ENCODE data around the gene DLG2.
"Not testable (repeated sequence)": the region's sequence is repeated elsewhere in the genome, so short reads cannot be mapped to it uniquely, and the experiment has no call there.

DLG2 gene

DNA sequence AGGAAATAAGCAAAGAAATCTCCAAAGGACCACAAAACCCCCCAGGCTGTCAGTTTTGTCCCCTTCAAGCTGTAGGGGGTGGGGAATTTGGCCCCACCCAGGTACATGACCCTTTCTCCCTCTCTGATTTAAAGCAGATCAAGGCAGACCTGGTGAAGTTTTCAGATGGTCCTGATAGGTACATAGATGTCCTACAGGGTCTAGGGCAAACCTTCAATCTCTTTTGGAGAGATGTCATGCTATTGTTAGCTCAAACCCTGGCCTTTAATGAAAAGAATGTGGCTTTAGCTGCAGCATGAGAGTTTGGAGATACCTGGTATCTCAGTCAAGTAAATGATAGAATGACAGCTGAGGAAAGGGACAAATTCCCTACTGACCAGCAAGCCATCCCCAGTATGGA is 18.5 kb downstream of the DLG2 start:
- H3K4me1 ChIP-seq (ENCODE audit: control insufficient read depth, insufficient read depth, low read length, poor library complexity, severe bottlenecking); H3K36me3 ChIP-seq (ENCODE audit: control insufficient read depth, insufficient read depth, low read length); H3K27me3 ChIP-seq (replicated peaks; ENCODE audit: control insufficient read depth, insufficient read depth, low read length, poor library complexity, severe bottlenecking); H3K9me3 ChIP-seq (ENCODE audit: control insufficient read depth, low read length); DNase-seq; H3K27ac ChIP-seq (ENCODE audit: insufficient read depth, low read length, poor library complexity, severe bottlenecking); H3K4me3 ChIP-seq (ENCODE audit: insufficient read depth, low read depth, low read length, poor library complexity, severe bottlenecking): not testable (repeated sequence)

DNA sequence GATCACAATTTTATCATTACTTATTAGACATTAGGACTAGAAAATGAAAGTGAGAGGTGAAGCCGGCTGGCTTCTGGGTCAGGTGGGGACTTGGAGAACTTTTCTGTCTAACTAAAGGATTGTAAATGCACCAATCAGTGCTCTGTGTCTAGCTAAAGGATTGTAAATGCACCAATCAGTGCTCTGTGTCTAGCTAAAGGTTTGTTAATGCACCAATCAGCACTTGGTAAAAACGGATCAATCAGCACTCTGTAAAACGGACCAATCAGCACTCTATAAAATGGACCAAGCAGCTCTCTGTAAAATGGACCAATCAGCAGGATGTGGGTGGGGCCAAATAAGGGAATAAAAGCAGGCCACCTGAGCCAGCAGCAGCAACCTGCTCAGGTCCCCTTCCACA is 20.9 kb downstream of the DLG2 start:
- H3K27ac ChIP-seq (ENCODE audit: insufficient read depth, low read length, poor library complexity, severe bottlenecking); H3K4me1 ChIP-seq (ENCODE audit: control insufficient read depth, insufficient read depth, low read length, poor library complexity, severe bottlenecking); H3K36me3 ChIP-seq (ENCODE audit: control insufficient read depth, insufficient read depth, low read length); H3K9me3 ChIP-seq (ENCODE audit: control insufficient read depth, low read length); H3K27me3 ChIP-seq (replicated peaks; ENCODE audit: control insufficient read depth, insufficient read depth, low read length, poor library complexity, severe bottlenecking); DNase-seq; H3K4me3 ChIP-seq (ENCODE audit: insufficient read depth, low read depth, low read length, poor library complexity, severe bottlenecking): not testable (repeated sequence)

DNA sequence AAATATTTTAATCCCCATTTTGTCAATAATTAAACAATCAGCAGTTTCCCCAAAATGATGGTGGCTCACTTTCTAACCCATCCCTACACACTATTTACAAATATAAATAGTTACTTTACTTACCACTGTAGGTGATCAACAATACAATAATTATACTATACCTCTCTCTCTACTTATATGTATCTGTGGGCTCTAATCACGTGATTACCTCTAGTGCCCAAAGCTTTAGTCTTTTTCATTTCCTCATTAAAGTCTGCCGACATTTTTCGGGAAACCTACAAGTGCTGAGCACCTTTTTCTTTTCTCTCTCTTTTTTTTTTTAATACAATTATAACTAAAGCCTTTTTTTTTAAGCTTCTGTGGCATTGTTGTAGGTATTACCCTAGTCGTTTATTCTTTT is 23.9 kb downstream of the DLG2 start:
- no peak for DNase-seq
- H3K4me1 ChIP-seq (ENCODE audit: control insufficient read depth, insufficient read depth, low read length, poor library complexity, severe bottlenecking) = no peaks in the 10 kb centered on the region
- H3K4me3 ChIP-seq (ENCODE audit: insufficient read depth, low read depth, low read length, poor library complexity, severe bottlenecking) = no peak overlapping the region
- H3K36me3 ChIP-seq (ENCODE audit: control insufficient read depth, insufficient read depth, low read length) = no peaks in the 10 kb centered on the region
- H3K9me3 ChIP-seq (ENCODE audit: control insufficient read depth, low read length) = no peaks in the 10 kb centered on the region
- no peaks in the 10 kb centered on the region for H3K27me3 ChIP-seq (replicated peaks; ENCODE audit: control insufficient read depth, insufficient read depth, low read length, poor library complexity, severe bottlenecking)
- H3K27ac ChIP-seq (ENCODE audit: insufficient read depth, low read length, poor library complexity, severe bottlenecking) = no peak overlapping the region

DNA sequence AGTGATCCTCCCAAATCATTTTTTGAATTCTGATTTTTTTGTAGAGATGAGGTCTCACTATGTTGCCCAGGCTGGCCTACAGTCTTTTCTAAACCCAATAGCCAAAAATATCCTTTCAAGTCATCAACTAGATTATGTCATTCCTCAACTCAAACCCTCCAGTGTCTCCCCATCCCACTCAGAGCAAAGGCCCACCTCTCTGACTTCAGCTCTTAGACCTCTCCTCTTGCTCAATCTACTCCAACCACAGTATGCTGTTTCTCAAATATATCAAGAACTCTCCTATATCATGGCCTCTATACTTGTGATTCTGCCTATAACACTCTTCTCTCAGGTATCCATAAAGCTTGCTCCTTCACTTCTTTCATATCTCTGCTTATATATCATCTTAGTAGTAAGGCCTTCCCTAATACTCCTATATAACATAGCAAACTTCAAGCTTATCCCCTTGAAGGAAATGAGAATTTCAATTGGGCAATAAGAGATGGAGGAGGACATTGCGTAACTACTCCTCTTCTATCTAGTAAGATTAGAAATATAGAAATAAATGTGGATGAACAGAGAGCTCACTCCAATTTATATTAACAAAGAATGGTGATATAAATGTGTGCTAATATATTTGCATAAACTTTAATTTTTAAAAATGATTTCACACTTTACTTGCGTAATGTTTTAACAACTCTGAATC is 24.5 kb downstream of the DLG2 start:
- no peak overlapping the region for H3K27ac ChIP-seq (ENCODE audit: insufficient read depth, low read length, poor library complexity, severe bottlenecking)
- no peak for DNase-seq
- no peaks in the 10 kb centered on the region for H3K36me3 ChIP-seq (ENCODE audit: control insufficient read depth, insufficient read depth, low read length)
- no peaks in the 10 kb centered on the region for H3K27me3 ChIP-seq (replicated peaks; ENCODE audit: control insufficient read depth, insufficient read depth, low read length, poor library complexity, severe bottlenecking)
- H3K4me3 ChIP-seq (ENCODE audit: insufficient read depth, low read depth, low read length, poor library complexity, severe bottlenecking) = no peak overlapping the region
- no peaks in the 10 kb centered on the region for H3K9me3 ChIP-seq (ENCODE audit: control insufficient read depth, low read length)
- no peaks in the 10 kb centered on the region for H3K4me1 ChIP-seq (ENCODE audit: control insufficient read depth, insufficient read depth, low read length, poor library complexity, severe bottlenecking)

DNA sequence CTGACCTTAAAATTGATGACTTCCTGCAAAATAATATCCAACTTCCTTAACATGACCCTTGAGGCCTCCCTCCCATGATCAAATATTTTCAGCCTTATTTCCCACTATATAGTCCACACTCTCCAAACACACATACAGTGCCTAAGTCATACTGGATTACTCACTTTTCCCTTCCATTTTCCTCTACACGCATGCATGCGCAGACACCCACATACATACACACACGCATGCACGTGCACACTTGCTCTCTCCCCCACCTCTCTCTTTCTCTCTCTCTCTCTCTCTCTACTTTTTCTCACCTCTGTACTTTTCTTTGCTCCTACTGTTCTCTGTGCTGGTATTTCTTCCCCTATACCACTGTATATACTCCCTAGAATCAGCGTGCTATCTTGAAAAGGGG is 28.1 kb downstream of the DLG2 start:
- no peak overlapping the region for H3K27ac ChIP-seq (ENCODE audit: insufficient read depth, low read length, poor library complexity, severe bottlenecking)
- H3K4me3 ChIP-seq (ENCODE audit: insufficient read depth, low read depth, low read length, poor library complexity, severe bottlenecking) = no peak overlapping the region
- H3K36me3 ChIP-seq (ENCODE audit: control insufficient read depth, insufficient read depth, low read length) = no peaks in the 10 kb centered on the region
- no peaks in the 10 kb centered on the region for H3K4me1 ChIP-seq (ENCODE audit: control insufficient read depth, insufficient read depth, low read length, poor library complexity, severe bottlenecking)
- DNase-seq = no peak
- no peaks in the 10 kb centered on the region for H3K27me3 ChIP-seq (replicated peaks; ENCODE audit: control insufficient read depth, insufficient read depth, low read length, poor library complexity, severe bottlenecking)
- H3K9me3 ChIP-seq (ENCODE audit: control insufficient read depth, low read length) = no peaks in the 10 kb centered on the region

DNA sequence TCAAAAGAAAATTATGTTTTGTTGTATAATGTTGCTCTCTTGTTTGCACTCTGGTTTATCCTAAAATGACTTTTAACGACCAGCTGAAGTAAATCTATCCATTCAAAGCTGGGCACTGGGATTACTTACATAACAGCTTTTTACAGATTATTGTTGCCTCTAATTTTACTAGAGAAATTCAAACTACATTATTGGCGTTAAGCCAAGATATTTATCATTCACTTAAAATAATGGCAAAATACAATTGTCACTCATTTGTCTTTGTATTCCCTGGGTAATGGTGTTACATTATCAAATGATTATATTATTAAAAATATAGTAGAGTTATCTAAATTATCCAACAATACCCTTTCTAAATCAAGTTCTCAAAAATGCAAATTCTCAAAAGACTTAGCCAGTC is 30.3 kb downstream of the DLG2 start:
- H3K4me3 ChIP-seq (ENCODE audit: insufficient read depth, low read depth, low read length, poor library complexity, severe bottlenecking) = no peak overlapping the region
- no peaks in the 10 kb centered on the region for H3K4me1 ChIP-seq (ENCODE audit: control insufficient read depth, insufficient read depth, low read length, poor library complexity, severe bottlenecking)
- DNase-seq = no peak
- H3K9me3 ChIP-seq (ENCODE audit: control insufficient read depth, low read length) = no peaks in the 10 kb centered on the region
- no peaks in the 10 kb centered on the region for H3K27me3 ChIP-seq (replicated peaks; ENCODE audit: control insufficient read depth, insufficient read depth, low read length, poor library complexity, severe bottlenecking)
- H3K36me3 ChIP-seq (ENCODE audit: control insufficient read depth, insufficient read depth, low read length) = no peaks in the 10 kb centered on the region
- no peak overlapping the region for H3K27ac ChIP-seq (ENCODE audit: insufficient read depth, low read length, poor library complexity, severe bottlenecking)

DNA sequence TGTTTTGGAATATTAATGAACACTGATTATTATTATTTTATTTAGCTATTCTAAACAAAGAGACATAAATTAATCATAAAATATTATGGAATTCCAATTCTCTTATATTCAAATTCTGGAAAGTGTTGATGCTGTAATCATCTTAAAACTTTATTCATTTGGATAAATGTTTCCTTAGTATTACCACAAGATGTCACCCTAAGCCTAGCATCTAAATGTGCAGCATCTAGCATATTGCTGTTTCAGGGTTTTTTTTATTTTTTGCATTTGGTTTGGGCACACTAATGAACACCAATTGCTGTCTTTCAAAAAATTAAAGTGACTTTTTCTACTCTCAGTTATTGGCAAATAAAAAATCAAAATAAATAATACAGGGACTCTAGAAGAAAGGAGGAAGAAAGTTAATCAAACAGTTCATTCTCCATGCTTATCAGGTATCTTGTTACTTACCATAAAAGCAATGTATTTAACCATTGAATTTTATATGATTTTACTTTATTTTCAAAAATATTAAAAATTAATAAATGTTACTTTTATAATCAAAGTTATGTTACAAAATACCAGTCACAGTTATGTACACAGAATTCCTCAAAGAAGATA is 31.8 kb downstream of the DLG2 start:
- DNase-seq = no peak

DNA sequence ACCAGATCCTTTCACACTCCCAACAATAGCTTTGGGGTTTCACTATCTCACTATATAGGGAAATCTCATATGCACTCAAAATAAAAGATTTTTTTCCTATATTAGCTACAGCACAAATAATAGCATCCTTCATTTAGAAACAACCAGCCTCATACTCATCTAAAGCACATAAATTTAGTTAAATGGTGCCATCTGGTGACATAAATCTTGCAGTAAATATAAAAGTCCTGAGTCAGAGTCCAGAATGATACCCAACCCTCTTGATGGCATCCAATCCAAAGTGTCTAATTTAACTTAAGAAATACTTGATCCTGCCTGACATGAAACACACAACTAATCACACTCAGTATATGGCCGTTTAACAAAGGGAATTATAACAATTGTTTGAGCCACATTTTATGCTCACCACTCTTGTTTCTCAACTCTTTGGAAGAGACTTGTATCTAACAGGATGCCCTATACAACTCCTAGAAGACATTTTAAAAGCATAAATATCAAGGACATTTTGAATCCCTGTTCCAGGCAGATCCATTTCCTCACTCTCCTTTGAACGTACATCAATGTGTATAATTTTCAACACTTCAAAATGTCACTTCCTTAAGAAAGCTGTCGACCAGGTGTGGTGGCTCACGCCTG is 36.2 kb downstream of the DLG2 start:
- no peak overlapping the region for H3K27ac ChIP-seq (ENCODE audit: insufficient read depth, low read length, poor library complexity, severe bottlenecking)
- H3K36me3 ChIP-seq (ENCODE audit: control insufficient read depth, insufficient read depth, low read length) = no peaks in the 10 kb centered on the region
- no peaks in the 10 kb centered on the region for H3K27me3 ChIP-seq (replicated peaks; ENCODE audit: control insufficient read depth, insufficient read depth, low read length, poor library complexity, severe bottlenecking)
- no peaks in the 10 kb centered on the region for H3K9me3 ChIP-seq (ENCODE audit: control insufficient read depth, low read length)
- no peak overlapping the region for H3K4me3 ChIP-seq (ENCODE audit: insufficient read depth, low read depth, low read length, poor library complexity, severe bottlenecking)
- DNase-seq = no peak
- no peaks in the 10 kb centered on the region for H3K4me1 ChIP-seq (ENCODE audit: control insufficient read depth, insufficient read depth, low read length, poor library complexity, severe bottlenecking)

More for the DNA sequence above, 31.8 kb downstream of the DLG2 start:
- Histone ChIP-seq H3K4me3 (ENCODE audit: insufficient read depth, low read depth, low read length, poor library complexity, severe bottlenecking) (no peak overlapping the region), H3K27me3 (replicated peaks; ENCODE audit: control insufficient read depth, insufficient read depth, low read length, poor library complexity, severe bottlenecking) (no peaks in the 10 kb centered on the region), H3K36me3 (ENCODE audit: control insufficient read depth, insufficient read depth, low read length) (no peaks in the 10 kb centered on the region), H3K27ac (ENCODE audit: insufficient read depth, low read length, poor library complexity, severe bottlenecking) (no peak overlapping the region), H3K4me1 (ENCODE audit: control insufficient read depth, insufficient read depth, low read length, poor library complexity, severe bottlenecking) (no peaks in the 10 kb centered on the region), H3K9me3 (ENCODE audit: control insufficient read depth, low read length) (no peaks in the 10 kb centered on the region)

DNA sequence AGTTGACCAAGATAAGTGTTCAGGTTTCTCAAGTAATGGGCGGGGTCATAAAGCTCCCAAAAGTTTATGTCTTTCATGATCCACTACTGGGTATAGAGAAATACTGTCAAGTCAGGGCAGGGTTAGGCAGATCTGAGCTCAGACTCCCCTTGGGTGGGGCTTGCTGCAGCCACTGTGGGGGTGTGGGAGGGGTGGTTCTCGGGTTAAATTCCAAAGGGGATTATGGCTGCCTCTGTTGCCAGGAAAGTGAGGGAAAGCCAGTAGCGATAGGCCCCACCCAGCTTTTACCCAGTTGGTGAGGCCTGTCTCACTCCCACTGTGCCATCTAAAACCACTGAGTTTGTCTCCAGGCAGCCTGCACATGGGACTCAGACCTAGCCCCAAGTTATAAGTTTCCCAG is 37.8 kb downstream of the DLG2 start:
- Histone ChIP-seq H3K9me3 (ENCODE audit: control insufficient read depth, low read length) (no peaks in the 10 kb centered on the region), H3K27ac (ENCODE audit: insufficient read depth, low read length, poor library complexity, severe bottlenecking) (no peak overlapping the region), H3K4me1 (ENCODE audit: control insufficient read depth, insufficient read depth, low read length, poor library complexity, severe bottlenecking) (no peaks in the 10 kb centered on the region), H3K36me3 (ENCODE audit: control insufficient read depth, insufficient read depth, low read length) (no peaks in the 10 kb centered on the region), H3K4me3 (ENCODE audit: insufficient read depth, low read depth, low read length, poor library complexity, severe bottlenecking) (no peak overlapping the region), H3K27me3 (replicated peaks; ENCODE audit: control insufficient read depth, insufficient read depth, low read length, poor library complexity, severe bottlenecking) (no peaks in the 10 kb centered on the region)
- no peak for DNase-seq

DNA sequence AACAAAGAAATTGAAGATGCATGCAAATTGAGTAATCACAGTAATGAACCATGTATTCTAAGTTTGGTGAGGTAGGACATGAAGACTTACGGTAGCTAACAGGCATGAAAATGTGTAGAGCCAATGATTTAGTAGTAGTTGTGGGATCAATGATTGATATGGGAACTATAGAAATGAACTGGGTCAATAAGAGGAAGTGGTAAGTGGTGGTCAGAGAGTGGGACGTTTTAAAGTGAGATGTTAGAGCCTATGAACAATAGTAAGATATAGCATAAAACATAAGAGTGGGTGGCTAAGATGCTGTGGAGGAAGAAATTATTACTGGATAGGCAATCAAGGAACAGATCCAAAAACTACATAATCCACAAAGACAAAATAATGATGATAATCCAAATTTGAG is 45.0 kb downstream of the DLG2 start:
- H3K27ac ChIP-seq (ENCODE audit: insufficient read depth, low read length, poor library complexity, severe bottlenecking) = no peak overlapping the region
- DNase-seq = no peak
- H3K4me3 ChIP-seq (ENCODE audit: insufficient read depth, low read depth, low read length, poor library complexity, severe bottlenecking) = no peak overlapping the region
- no peaks in the 10 kb centered on the region for H3K9me3 ChIP-seq (ENCODE audit: control insufficient read depth, low read length)
- no peaks in the 10 kb centered on the region for H3K36me3 ChIP-seq (ENCODE audit: control insufficient read depth, insufficient read depth, low read length)
- H3K27me3 ChIP-seq (replicated peaks; ENCODE audit: control insufficient read depth, insufficient read depth, low read length, poor library complexity, severe bottlenecking) = no peaks in the 10 kb centered on the region
- H3K4me1 ChIP-seq (ENCODE audit: control insufficient read depth, insufficient read depth, low read length, poor library complexity, severe bottlenecking) = no peaks in the 10 kb centered on the region

All from effector memory CD4-positive, alpha-beta T cell (primary cell).